HEK293 (cell line): Measurements from ENCODE around the gene TP73.

Experiments used
- HOXA7 ChIP-seq: sonication (generic); formaldehyde crosslinking; IDR thresholded peaks from 2 replicates; pipeline ENCODE4 v1.8.1; 2022; ENCODE audit warnings: missing genetic modification reagents, borderline replicate concordance
- KLF10 ChIP-seq: fragments of 450-650 bp; IDR thresholded peaks from 2 replicates; pipeline ENCODE4 v1.5.1; 2018; ENCODE audit warnings: missing biosample characterization, mild to moderate bottlenecking, missing genetic modification characterization
- PBX3 ChIP-seq: sonication (generic); formaldehyde crosslinking; IDR thresholded peaks from 2 replicates; pipeline ENCODE4 v1.8.1; 2022; ENCODE audit warnings: mild to moderate bottlenecking, moderate library complexity, missing genetic modification reagents
- ZBTB7A ChIP-seq: fragments of 450-650 bp; formaldehyde crosslinking; IDR thresholded peaks from 2 replicates; pipeline ENCODE4 v1.5.1; 2016; ENCODE audit warnings: low read depth, missing biosample characterization, missing genetic modification characterization
- ZNF138 ChIP-seq: fragments of 450-650 bp; formaldehyde crosslinking; IDR thresholded peaks from 2 replicates; pipeline ENCODE4 v1.5.1; 2016; ENCODE audit warnings: missing biosample characterization, missing genetic modification characterization, borderline replicate concordance
- ZNF239 ChIP-seq: fragments of 450-650 bp; formaldehyde crosslinking; IDR thresholded peaks from 2 replicates; pipeline ENCODE4 v1.5.1; 2016; ENCODE audit warnings: missing biosample characterization, missing genetic modification characterization
- ZNF341 ChIP-seq: fragments of 450-650 bp; formaldehyde crosslinking; IDR thresholded peaks from 2 replicates; pipeline ENCODE4; 2016; ENCODE audit warnings: low read depth, missing biosample characterization, missing genetic modification characterization
- ZSCAN23 ChIP-seq: fragments of 450-650 bp; formaldehyde crosslinking; IDR thresholded peaks from 2 replicates; pipeline ENCODE4 v1.5.1; 2016; ENCODE audit warnings: missing biosample characterization, missing genetic modification characterization
- TF ChIP-seq, protein P1 (sequence below): fragments of 450-650 bp; formaldehyde crosslinking; IDR thresholded peaks from 2 replicates; pipeline ENCODE4 v1.5.1; 2016; ENCODE audit warnings: missing biosample characterization, missing genetic modification characterization
- TF ChIP-seq, protein P2 (sequence below): fragments of 450-650 bp; formaldehyde crosslinking; IDR thresholded peaks from 2 replicates; pipeline ENCODE4 v1.5.1; 2017; ENCODE audit warnings: missing biosample characterization, missing genetic modification characterization
- TF ChIP-seq, protein P3 (sequence below): fragments of 450-650 bp; formaldehyde crosslinking; IDR thresholded peaks from 2 replicates; pipeline ENCODE4 v1.5.1; 2016; ENCODE audit warnings: missing biosample characterization, missing genetic modification characterization

DNA sequence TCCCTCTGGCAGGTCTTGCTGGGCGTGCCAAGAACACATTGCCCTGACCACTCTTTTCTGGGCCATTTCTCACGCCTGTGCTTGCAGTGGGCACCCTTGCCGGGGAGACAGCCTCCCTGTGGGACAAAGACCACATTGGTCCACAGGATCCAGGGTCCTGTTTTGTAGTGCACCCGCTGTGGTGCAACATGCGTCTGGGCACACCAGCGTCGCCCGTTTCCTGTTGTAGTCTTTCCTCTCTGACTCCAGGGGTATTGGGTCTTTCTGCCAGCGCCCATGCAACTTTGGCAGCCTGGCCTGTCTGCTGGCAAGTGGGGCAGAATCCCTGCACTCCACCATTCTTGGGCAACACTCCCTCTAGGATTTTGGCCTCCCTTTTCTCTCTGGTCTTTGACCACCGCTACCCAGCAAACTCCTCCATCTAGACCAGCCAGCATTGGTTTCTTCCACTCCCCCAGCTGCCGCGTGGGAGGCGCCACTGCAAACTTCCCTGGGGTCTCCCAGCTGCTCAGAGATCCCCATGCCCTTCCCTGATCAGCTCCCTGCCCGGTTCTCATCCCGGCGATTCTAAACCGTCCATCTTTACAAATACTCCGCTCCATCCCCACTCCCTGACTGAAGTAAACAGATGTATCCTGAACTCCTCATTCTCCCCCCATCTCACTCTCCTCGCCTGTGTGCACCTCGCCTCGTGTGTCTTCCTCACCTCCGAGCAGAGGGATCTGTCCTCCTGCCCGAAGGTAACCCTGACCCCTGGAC lies 28.7 kb upstream of the TP73 start:
- TF ChIP-seq, protein P1, sequence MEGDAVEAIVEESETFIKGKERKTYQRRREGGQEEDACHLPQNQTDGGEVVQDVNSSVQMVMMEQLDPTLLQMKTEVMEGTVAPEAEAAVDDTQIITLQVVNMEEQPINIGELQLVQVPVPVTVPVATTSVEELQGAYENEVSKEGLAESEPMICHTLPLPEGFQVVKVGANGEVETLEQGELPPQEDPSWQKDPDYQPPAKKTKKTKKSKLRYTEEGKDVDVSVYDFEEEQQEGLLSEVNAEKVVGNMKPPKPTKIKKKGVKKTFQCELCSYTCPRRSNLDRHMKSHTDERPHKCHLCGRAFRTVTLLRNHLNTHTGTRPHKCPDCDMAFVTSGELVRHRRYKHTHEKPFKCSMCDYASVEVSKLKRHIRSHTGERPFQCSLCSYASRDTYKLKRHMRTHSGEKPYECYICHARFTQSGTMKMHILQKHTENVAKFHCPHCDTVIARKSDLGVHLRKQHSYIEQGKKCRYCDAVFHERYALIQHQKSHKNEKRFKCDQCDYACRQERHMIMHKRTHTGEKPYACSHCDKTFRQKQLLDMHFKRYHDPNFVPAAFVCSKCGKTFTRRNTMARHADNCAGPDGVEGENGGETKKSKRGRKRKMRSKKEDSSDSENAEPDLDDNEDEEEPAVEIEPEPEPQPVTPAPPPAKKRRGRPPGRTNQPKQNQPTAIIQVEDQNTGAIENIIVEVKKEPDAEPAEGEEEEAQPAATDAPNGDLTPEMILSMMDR (tag by site-specific recombination), result no peak
- no peak for TF ChIP-seq ZSCAN23
- TF ChIP-seq, protein P2, sequence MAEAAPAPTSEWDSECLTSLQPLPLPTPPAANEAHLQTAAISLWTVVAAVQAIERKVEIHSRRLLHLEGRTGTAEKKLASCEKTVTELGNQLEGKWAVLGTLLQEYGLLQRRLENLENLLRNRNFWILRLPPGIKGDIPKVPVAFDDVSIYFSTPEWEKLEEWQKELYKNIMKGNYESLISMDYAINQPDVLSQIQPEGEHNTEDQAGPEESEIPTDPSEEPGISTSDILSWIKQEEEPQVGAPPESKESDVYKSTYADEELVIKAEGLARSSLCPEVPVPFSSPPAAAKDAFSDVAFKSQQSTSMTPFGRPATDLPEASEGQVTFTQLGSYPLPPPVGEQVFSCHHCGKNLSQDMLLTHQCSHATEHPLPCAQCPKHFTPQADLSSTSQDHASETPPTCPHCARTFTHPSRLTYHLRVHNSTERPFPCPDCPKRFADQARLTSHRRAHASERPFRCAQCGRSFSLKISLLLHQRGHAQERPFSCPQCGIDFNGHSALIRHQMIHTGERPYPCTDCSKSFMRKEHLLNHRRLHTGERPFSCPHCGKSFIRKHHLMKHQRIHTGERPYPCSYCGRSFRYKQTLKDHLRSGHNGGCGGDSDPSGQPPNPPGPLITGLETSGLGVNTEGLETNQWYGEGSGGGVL (tag by site-specific recombination), result no peak
- TF ChIP-seq, protein P3, sequence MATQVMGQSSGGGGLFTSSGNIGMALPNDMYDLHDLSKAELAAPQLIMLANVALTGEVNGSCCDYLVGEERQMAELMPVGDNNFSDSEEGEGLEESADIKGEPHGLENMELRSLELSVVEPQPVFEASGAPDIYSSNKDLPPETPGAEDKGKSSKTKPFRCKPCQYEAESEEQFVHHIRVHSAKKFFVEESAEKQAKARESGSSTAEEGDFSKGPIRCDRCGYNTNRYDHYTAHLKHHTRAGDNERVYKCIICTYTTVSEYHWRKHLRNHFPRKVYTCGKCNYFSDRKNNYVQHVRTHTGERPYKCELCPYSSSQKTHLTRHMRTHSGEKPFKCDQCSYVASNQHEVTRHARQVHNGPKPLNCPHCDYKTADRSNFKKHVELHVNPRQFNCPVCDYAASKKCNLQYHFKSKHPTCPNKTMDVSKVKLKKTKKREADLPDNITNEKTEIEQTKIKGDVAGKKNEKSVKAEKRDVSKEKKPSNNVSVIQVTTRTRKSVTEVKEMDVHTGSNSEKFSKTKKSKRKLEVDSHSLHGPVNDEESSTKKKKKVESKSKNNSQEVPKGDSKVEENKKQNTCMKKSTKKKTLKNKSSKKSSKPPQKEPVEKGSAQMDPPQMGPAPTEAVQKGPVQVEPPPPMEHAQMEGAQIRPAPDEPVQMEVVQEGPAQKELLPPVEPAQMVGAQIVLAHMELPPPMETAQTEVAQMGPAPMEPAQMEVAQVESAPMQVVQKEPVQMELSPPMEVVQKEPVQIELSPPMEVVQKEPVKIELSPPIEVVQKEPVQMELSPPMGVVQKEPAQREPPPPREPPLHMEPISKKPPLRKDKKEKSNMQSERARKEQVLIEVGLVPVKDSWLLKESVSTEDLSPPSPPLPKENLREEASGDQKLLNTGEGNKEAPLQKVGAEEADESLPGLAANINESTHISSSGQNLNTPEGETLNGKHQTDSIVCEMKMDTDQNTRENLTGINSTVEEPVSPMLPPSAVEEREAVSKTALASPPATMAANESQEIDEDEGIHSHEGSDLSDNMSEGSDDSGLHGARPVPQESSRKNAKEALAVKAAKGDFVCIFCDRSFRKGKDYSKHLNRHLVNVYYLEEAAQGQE (tag by site-specific recombination), result no peak
- no peak for TF ChIP-seq HOXA7 (CRISPR knock-in tag)
- no peak for TF ChIP-seq PBX3
- TF ChIP-seq ZNF138 (tag by site-specific recombination), result no peak
- TF ChIP-seq KLF10 (tag by site-specific recombination), result no peak
- no peak for TF ChIP-seq ZBTB7A (tag by site-specific recombination)
- no peak for TF ChIP-seq ZNF341 (tag by site-specific recombination)
- TF ChIP-seq ZNF239 (tag by site-specific recombination), result no peak
